GM19023 (cell line): ENCODE measurements around the gene KLHL9.
"Not testable (repeated sequence)": the region's sequence is repeated elsewhere in the genome, so short reads cannot be mapped to it uniquely, and the experiment has no call there.

ENCODE experiments used
- ATAC-seq: cut with Tn5 transposase; IDR thresholded peaks from one replicate; pipeline ENCODE4 v1.9.1; 2021; ENCODE audit warnings: mild to moderate bottlenecking, moderate library complexity; ENCODE audit not compliant: unreplicated experiment

KLHL9 gene, protein sequence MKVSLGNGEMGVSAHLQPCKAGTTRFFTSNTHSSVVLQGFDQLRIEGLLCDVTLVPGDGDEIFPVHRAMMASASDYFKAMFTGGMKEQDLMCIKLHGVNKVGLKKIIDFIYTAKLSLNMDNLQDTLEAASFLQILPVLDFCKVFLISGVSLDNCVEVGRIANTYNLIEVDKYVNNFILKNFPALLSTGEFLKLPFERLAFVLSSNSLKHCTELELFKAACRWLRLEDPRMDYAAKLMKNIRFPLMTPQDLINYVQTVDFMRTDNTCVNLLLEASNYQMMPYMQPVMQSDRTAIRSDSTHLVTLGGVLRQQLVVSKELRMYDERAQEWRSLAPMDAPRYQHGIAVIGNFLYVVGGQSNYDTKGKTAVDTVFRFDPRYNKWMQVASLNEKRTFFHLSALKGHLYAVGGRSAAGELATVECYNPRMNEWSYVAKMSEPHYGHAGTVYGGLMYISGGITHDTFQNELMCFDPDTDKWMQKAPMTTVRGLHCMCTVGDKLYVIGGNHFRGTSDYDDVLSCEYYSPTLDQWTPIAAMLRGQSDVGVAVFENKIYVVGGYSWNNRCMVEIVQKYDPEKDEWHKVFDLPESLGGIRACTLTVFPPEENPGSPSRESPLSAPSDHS

DNA sequence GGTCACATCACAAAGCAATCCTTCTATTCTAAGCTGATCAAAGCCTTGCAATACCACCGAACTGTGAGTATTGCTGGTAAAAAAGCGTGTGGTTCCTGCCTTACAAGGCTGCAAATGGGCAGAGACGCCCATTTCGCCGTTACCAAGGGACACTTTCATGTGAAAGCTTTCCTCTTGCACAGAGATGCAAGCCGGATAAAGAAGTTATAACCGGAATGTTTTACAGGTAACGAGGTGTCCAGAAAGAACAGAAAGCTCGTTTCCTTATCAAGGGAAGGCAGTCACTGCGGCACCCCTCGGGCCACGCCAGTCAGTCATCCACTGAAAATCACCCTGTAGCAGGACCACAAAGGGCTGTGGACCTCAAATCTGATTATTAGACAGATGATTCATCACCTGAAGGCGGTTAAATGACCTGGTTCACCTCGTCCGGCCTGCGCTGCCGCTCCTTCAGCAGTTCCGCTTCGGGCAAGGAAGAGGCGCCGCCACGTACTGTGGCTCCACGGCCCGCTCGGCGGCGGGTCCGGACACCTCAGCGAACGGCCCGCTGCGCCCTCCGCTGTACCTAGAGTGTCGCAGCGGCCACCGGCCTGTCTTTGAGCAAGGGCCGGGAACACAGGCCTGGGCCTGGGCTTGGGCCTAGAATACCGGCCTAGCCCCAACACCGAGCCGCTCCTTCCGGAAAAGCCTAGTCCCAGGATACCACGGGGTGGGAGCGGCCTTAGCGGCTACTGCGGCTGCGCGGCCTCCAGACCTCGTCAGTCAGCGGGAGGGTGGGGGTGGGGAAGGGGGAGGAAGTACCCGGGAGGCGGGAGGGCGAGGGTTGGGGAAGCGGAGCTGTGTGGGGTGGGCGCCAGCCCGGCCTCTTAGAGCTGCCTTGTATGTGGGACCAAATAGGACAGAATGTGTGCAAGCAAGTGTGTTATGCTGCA is at the start of gene KLHL9:
TSS of gene KLHL9 (minus strand) at position 704 of the 932 bp plus-strand sequence. CDS start at position 159, 545 bp downstream.
- peak; percentile 94 for ATAC-seq

DNA sequence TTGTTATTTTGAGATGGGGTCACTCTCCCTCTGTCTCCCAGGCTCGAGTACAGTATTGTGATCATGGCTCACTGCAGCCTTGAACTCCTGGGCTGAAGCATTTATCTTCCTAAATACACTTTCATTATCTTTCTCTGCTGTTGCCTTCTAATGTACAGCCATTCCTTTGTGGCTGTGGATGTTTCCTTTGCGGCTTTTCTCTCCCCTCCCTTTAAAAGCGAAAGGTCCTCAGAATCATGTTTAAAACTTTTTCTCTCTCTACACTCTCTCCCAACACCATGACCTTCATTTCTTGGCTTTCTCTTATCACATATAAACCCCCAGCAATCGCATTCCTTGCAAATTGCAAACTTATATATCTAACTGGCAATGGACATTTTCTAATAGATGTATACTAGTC is 48.4 kb upstream of the KLHL9 start:
- no peak for ATAC-seq

DNA sequence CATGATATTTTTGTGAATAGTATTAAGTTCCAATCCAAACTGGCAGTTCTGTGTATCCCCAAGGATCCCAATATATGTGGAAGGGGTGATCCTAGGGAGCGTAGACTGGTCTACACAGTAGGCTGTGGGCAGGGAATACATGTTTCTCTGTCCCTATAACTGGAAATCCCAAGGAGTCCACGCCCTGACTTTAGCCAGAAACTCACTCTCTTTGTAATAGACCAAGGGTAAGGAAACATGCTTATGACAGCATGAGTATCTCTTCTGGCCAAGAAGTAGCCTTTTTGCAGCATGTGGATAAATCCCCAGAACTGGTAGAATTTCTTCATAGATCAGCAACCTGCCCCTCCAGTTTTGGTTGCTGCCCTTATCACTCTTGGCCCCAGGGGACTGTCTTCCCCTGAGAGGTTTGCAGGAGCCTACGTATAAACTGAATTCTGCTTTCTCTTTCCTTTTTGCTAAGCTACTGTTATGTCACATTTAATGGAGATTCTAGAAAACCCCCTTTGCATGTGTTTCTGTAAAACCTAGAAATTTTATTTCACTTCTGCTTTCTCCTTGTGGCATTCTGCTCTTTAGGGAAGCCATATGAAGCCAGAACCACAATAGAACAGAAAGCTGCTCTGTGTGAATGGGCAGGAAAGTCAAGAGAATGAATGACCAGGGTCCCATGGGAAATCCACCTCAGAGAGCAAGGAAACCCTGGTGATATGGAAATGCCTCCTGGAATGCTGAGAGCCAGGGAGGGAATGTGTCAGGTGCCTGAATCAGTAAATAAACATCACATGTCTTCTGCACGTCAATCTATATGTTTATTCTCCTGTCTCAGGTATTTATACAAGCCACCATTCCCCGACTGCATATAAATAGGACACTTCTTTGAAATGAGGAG is 46.5 kb upstream of the KLHL9 start:
- ATAC-seq, result peak; percentile 98

DNA sequence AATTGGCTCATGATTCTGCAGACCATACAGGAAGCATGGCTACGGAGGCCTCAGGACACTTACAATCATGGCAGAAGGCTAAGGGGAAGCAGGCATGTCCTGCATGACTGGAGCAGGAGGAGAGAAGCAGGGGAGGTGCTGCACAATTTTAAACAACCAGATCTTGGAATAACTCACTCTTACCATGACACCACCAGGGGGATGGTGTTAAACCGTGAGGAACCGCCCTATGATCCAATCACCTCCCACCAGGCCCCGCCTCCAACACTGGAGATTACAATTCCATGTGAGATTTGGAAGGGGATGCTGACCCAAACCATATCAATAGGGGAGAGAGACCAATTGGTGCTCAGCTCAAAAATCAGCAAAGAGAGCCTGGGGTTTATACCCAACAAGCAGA is 36.3 kb upstream of the KLHL9 start:
- ATAC-seq, result not testable (repeated sequence)

DNA sequence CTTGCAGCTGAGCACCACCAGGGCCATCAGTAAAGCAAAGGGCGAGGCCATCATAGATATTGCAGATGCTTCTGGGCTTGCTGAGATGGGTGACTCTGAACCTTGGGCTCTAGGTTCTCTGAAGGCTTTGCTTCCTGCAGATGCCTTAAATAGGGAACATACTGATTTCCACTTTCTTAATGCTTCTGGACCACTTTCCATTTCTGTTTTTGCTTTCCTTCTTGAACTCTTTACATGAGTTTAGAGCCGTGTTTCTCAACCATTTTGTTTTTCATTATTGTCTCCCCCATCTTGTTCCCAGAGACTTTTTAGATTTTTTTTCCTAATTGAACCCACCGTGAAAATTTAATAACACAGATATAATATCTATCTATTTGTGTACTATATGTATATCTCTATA is 32.8 kb upstream of the KLHL9 start, which contains the start of gene IFNA13:
TSS of gene IFNA13 (minus strand) at position 101 of the 400 bp plus-strand sequence. CDS start at position 54, 47 bp downstream.
- ATAC-seq, result no peak

DNA sequence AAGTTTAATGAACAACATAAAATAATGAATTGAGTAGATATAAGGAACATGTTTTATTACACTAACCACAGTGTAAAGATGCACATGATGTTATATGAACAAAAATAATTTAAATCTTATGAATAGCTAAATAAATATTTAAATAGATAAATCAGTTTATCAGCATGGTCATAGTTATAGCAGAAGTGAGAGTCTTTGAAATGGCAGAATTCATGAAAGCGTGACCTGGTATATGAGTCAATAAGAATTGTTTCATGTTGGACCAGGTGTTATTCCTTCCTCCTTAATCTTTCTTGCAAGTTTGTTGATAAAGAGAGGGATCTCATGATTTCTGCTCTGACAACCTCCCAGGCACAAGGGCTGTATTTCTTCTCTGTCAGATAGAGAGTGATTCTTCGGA is 32.0 kb upstream of the KLHL9 start:
- ATAC-seq, result peak; percentile 57

DNA sequence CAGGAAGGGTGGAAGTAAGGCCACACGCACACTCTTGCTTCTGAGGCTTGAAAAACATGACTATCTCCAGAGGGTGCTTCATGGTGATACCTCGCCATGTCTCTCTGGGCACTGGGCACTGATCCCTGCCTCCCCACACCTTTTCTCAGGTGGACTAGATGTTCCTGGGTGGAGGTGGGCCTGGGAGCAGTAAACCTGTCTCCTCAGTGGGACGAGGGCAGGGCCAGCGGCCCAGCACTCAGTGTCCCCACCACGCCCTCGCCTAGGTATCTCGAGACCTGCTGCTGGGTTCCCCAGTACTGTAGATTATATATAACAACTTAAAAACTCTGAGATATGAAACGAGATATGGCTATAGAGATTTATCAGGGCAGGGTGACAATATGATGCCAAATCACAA is 27.1 kb upstream of the KLHL9 start:
- no peak for ATAC-seq

DNA sequence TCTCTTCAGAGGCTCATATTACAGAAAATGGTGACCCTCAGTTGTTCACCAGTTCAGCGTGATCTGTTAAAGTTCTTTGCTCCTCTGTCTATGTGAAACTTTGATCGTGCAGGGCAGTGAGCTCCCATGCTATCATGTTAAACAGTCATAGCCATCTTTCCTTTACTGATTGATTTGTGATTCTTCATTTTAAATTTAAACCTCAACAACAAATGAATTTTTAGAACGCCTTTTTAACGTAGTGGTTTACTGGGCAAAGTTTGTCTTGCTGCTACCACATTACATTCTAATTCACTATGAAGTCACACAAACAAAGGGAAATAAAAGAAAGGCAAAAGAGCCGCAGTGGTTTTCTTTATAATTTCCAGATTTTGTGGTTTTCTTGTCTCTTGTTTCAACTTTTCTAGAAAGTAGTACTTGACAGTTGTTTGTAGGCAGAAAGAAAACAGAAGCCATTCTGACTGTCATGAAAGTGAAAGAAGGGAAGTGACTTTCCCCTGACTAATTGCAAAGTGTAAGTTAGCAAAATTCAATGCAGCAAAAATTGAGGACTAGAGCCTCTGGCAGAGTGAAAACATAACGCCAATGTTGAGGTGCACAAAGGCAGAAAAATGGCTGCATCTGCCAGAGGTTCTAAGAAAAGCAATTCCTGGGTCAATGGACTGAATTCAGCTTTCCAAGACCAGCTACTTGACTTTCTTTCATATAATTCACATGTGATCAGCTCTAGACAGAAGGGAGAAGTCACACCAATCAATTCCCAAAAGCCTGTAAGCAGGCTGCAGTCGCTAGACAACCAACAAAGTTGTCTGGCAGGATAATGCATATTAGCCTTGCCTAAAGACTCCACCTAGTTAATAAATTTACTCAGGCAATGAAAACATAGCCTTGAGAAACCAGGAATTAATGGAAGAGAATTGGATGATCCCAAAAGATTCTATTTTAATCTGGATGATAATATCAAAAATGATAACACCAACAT is 22.6 kb upstream of the KLHL9 start:
- peak; percentile 94 for ATAC-seq

DNA sequence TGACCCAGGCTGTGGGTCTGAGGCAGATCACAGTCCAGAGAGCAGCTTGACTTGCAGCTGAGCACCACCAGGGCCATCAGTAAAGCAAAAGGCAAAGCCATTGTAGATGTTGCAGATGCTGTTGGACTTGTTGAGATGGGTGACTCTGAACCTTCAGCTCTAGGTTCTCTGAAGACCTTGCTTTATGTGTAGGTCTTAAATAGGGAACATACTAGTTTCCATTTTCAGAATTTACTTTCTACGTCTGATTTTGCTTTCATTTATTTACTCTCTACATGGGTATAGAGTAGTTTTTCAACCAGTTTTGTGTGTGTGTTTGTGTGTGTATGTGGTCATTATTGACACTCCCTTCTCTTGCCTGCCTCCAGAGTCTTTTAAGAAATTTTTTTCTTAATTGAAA is 15.6 kb upstream of the KLHL9 start, which contains the start of gene IFNA6:
TSS of gene IFNA6 (minus strand) at position 101 of the 400 bp plus-strand sequence. CDS start at position 101, 0 bp downstream.
- ATAC-seq, result no peak

DNA sequence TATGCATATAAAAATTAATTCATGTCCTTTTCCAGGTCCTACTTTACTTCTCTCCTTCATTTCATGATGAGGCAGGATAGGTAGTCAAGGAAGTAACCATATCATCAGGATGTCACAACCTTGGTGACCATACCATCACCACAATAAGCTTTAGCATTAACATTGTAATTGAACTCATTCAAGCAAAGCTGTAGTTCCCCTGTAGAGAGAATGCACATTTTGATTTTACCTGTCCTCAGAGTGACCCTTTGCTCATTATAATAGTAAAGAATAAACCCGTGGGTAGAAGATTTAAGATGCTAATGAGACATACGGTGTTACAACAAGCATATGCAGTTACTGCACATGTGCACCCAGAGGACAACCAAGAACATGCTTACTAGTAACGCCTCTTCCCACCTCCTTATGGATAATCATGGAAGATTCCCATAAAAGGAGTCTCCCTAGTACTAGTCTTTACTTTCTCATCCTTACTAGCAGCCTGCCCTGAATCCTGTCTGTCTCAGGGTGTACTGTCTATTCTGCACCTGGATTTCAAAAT is 13.3 kb upstream of the KLHL9 start:
- ATAC-seq, result no peak

DNA sequence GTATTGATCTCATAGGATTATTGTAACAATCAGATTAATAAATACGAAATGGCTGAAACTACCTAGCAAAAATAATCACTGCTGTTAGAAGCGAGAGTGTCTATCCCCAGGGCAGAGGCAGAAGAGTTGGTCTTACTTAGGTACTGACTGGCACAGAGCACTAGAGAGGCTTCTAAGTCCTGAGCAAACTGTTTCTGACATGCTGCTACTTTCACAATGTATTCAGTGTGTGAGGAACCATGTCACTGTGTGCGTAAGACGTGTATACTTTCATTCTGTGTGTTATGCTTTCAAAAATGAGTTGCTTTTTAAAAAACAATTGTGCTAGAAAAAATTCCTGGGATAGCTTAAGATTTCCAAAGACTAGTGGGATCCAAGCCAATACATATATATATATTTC is 5.5 kb upstream of the KLHL9 start:
- ATAC-seq, result no peak

DNA sequence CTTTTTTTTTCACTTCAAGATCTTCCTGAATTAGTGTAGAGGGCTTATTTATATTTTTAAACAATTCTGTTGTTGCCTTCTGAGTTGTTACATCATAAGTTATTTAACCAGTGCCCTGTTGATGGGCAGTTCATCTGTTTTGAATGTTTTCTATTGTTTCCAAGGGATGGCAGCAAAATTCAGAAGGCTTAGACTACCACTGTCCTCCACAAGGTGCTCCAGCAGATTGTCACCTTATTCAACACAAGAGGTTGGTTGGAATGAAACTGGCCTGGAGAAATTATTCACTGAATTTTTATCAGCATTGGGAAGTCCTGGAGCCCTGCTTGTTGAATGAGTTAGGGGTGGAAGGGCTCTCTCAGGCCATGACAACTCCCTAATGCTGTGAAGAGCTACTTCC is 1.3 kb upstream of the KLHL9 start:
- no peak for ATAC-seq

DNA sequence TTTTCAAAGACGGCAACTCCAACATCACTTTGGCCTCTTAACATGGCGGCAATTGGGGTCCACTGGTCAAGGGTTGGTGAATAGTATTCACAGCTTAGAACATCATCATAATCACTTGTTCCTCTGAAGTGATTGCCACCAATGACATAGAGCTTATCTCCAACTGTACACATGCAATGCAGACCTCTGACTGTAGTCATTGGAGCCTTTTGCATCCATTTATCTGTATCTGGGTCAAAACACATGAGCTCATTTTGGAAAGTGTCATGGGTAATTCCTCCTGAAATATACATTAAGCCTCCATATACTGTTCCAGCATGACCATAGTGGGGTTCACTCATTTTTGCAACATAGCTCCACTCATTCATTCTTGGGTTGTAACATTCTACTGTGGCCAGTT is 2.0 kb downstream of the KLHL9 start:
- no peak for ATAC-seq

DNA sequence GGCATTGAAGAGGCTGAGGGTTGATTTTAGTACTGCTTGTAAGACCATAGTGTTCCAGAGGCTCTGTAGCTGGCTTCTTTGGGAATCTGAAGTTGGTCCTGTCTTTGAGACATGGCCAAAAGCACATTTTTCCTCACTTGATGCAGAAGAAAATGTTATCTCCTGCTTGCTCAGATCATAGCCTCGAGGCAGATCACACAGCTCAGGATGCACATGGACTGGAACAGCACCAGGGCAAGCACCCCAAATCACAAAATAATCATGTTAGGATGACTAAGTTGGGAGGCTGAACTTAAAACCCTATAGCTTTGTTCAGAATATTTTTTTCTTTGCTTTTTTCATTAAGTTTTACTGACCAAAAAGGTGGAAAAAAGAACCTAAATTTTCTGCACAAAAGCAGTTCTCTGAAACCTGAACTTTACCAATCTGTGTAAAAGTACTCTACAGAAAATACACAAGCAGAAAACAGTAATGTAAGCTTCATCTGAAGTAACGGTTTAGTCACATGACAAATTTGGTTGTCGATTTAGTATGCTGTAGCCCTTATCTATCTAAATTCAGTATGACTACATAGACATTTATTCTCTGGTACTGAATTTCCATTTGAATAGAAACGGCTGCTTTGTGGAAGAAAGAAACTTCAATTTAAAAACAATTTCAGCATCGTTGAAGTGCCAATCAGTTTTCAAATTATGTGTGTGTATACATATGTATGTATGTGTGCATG is 3.4 kb downstream of the KLHL9 start:
- no peak for ATAC-seq

DNA sequence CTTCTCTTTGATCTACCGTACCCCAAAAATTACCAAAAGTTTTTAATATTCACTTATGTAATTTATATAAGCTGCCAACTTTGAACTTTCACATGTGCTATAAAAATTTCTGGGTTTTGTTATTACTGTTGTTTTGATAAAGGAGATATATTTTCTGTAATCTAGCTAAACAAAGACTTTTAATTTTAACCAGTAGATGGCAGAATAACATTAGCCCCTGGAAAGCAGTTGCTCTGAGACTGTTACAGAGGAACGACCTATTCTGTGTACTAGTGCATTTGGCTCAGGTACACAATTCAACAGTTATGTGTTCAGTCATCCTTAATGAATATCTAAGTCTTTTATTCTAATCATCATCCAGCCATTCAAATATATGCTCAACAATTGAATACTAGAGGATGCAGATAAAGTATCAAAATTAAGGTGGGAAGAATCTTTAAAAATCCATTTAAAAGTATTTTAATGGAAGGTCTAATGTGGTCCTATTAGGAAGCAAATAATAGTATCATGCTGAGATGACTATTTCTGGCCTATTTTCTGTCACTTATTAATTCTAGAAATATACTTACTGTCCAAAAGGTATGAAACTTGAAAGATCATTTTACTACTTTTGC is 8.6 kb downstream of the KLHL9 start:
- no peak for ATAC-seq

DNA sequence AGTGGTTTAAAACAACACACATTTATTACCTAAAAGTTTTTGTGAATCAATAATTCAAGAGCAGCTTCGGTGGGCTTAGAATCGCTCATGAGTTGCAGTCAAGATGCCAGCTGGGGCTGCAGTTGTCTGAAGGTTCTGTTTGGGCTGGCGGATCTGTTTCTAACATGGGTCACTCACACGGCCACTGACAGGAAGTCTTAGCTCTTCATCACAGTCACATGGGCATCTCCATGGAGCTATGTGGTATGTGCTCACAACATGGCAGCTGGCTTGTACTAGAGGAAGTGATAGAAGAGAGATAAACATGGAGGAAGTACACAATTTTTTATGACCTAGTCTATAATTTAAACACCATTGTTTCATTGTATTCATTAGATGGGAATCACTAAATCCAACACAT is 11.2 kb downstream of the KLHL9 start:
- no peak for ATAC-seq

DNA sequence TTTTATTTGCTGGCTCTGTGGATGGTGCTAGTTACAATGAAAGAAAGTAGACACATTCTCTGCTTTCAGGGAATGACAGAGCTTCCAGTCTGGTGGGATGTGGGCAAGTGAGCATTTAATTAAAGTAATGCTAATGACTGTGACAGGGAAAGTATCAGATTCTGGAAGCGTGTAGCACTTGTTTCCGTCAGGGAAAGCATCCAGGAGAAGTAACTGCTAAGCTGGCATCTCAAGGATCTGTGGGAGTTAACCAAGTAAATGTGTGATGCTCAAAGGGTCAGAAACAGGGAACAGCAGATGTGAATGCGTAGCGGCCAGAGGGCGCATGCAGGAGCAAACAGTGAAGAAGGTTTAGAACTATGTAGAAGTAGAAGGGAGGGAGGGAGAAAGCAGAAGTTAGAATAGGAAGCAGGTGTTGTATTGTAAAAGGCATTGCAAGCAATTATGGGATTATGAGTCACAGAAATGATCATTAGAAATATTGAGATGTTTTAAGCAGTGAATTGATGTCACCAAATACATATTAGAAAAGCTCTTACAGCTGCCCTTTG is 12.2 kb downstream of the KLHL9 start:
- ATAC-seq, result no peak
